Erythroblast (primary cell): ENCODE results near the gene BCAT1.

ENCODE experiments used
- GATA1 ChIP-seq: IDR thresholded peaks from 2 replicates; pipeline ENCODE4 v1.6.1; 2011; ENCODE audit warnings: low read depth, mild to moderate bottlenecking, control low read depth, low read length, moderate library complexity
- POLR2A ChIP-seq: IDR thresholded peaks from 2 replicates; pipeline ENCODE4 v1.6.1; 2011; ENCODE audit warnings: mild to moderate bottlenecking, low read length

- TF ChIP-seq POLR2A, result no peak
- TF ChIP-seq GATA1, result no peak
Observed at GRCh38 chr12:24979976-24980730, 31.3 kb upstream of the BCAT1 start.
